Activated CD8-positive, alpha-beta T cell treated with anti-CD3 and anti-CD28 coated beads, Interleukin-2, amount 10 ng/mL, durations not matched to agents 7 days and 5 days (primary cell): Measurements from ENCODE around the gene DPH5. TPM values are rescaled to one million over a fixed set of nuclear protein-coding genes. Genes with fewer than 3 reads are reported as not detected.

Experiments used
- ATAC-seq: fragments of 150-1000 bp; cut with Tn5 transposase; one replicate; pipeline ENCODE4 v1.10.0; 2021; ENCODE audit warnings: moderate library complexity
- CTCF ChIA-PET: fragments of 350-600 bp; sonication (Branson Sonifier 250); formaldehyde crosslinking; loops from one replicate; lab custom pipeline; 2021; ENCODE audit warnings: antibody characterized with exemption; lab: Charles Lee
- POLR2A ChIA-PET: fragments of 350-600 bp; sonication (Branson Sonifier 250); formaldehyde crosslinking; loops from one replicate; lab custom pipeline; 2021; ENCODE audit warnings: antibody characterized with exemption; lab: Charles Lee
- DNase-seq: peaks from one replicate; pipeline ENCODE4 v3.0.0-alpha.2; 2020
- H3K27ac Mint-ChIP-seq: one replicate; pipeline ENCODE4 v1.8.0; 2021; ENCODE audit warnings: mild to moderate bottlenecking, mixed read lengths
- H3K27me3 Mint-ChIP-seq: one replicate; pipeline ENCODE4 v1.8.0; 2021; ENCODE audit warnings: low read depth, mixed read lengths
- H3K36me3 Mint-ChIP-seq: one replicate; pipeline ENCODE4 v1.8.0; 2021; ENCODE audit warnings: low read depth, mixed read lengths
- H3K4me1 Mint-ChIP-seq: one replicate; pipeline ENCODE4 v1.8.0; 2021; ENCODE audit warnings: low read depth, mixed read lengths
- H3K4me3 Mint-ChIP-seq: one replicate; pipeline ENCODE4 v1.8.0; 2021; ENCODE audit warnings: mild to moderate bottlenecking, mixed read lengths
- H3K9me3 Mint-ChIP-seq: one replicate; pipeline ENCODE4 v1.8.0; 2022; ENCODE audit warnings: mixed read lengths; ENCODE audit not compliant: insufficient read depth
- total RNA-seq, 2 experiments: library from RNA; stranded (reverse); gene quantifications; one replicate each; pipeline ENCODE4 v1.2.3, GENCODE V29; 2021

The DPH5 gene
- total RNA-seq, 2 experiments from 2014 or later, result 37.8 to 41.7 TPM

- CTCF ChIA-PET, result interaction anchor here (0.6 to 1.7 kb wide), 2 partner anchors 19 to 233 kb away, joined by 4 to 6 read pairs; no protein-coding TSS in a partner anchor
- H3K4me1 Mint-ChIP-seq, result peaks cover 52% of the 10 kb centered on the region
Measured at GRCh38 chr1:101005183-101005582, 20.4 kb downstream of the DPH5 start.

DNA sequence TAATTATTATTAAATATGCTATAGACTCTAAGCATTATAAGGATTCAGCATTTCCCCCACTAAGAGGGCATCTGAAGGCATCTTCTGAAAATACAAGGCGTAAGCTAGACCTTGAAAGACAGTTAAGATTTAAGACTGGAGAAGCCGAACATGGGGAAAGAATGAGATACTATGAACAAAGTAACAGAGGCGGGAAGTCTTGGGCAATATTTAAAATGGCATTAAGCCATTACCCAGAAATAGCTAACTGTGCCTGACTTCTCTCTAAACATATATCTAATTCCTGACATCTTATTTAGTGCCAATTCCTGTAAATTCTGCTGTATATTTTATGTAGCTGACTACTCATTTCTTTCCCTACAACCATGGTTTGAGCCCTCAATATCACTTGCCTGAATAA lies 20.9 kb downstream of the DPH5 start:
- ChIA-PET CTCF (interaction anchor here (0.6 to 1.7 kb wide), 3 partner anchors 19 to 284 kb away, joined by 4 to 6 read pairs (median 4); no protein-coding TSS in a partner anchor), POLR2A (interaction anchor here (0.7 to 1.9 kb wide), 3 partner anchors 55 to 234 kb away, joined by 4 read pairs; no protein-coding TSS in a partner anchor)
- ATAC-seq (no peak), DNase-seq (no peak)
- H3K27me3 Mint-ChIP-seq, result no peaks in the 10 kb centered on the region
- H3K9me3 Mint-ChIP-seq, result peaks cover 4% of the 10 kb centered on the region
- no peak overlapping the region for H3K27ac Mint-ChIP-seq
- H3K36me3 Mint-ChIP-seq, result peaks cover 59% of the 10 kb centered on the region
- peaks cover 52% of the 10 kb centered on the region for H3K4me1 Mint-ChIP-seq
- no peak overlapping the region for H3K4me3 Mint-ChIP-seq

More at GRCh38 chr1:101005183-101005582, 20.4 kb downstream of the DPH5 start:
- DNase-seq, result no peak
- H3K36me3 Mint-ChIP-seq, result peaks cover 60% of the 10 kb centered on the region
- H3K4me3 Mint-ChIP-seq, result no peak overlapping the region
- peak; percentile 46 for ATAC-seq
- H3K27ac Mint-ChIP-seq, result no peak overlapping the region
- peaks cover 4% of the 10 kb centered on the region for H3K9me3 Mint-ChIP-seq
- H3K27me3 Mint-ChIP-seq, result no peaks in the 10 kb centered on the region
- POLR2A ChIA-PET, result interaction anchor here (0.7 to 1.9 kb wide), 3 partner anchors 56 to 234 kb away, joined by 4 read pairs; no protein-coding TSS in a partner anchor

DNA sequence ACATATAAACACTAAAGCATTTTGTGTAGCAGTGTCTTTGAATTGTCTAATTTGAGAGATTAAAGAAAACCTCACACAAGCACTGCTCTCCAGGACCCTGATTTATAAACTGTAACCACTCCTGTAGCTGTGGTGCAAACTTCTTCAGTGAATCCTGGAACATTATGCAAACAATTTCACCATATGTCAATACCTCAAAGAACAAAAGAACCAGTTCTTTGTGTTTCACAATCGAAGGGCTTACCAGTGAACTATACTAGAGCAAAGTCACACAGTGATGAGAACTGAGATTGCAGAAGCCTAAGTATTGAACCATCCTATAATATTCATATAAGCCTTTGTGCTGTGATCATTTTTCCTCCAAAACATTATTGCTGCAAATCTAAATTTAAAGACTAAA lies 21.5 kb downstream of the DPH5 start:
- H3K36me3 Mint-ChIP-seq, result peaks cover 55% of the 10 kb centered on the region

GRCh38 chr1:101003012-101003650 lies 22.5 kb downstream of the DPH5 start:
- H3K36me3 Mint-ChIP-seq, result peaks cover 52% of the 10 kb centered on the region
- H3K4me3 Mint-ChIP-seq, result no peak overlapping the region
- ATAC-seq, result no peak

More for the DNA sequence above, 21.5 kb downstream of the DPH5 start:
- Mint-ChIP-seq H3K4me1 (peaks cover 52% of the 10 kb centered on the region), H3K4me3 (no peak overlapping the region), H3K9me3 (peaks cover 4% of the 10 kb centered on the region), H3K27ac (no peak overlapping the region), H3K27me3 (no peaks in the 10 kb centered on the region)
- CTCF ChIA-PET, result interaction anchor here (1.0 to 1.7 kb wide), 2 partner anchors 234 to 284 kb away, joined by 4 to 6 read pairs; no protein-coding TSS in a partner anchor
- DNase-seq (no peak), ATAC-seq (peak; percentile 31)
- POLR2A ChIA-PET, result interaction anchor here (1.4 to 1.9 kb wide), 2 partner anchors 232 to 235 kb away, joined by 4 read pairs; no protein-coding TSS in a partner anchor

GRCh38 chr1:101002551-101002950 lies 23.0 kb downstream of the DPH5 start:
- Mint-ChIP-seq H3K27me3 (no peaks in the 10 kb centered on the region), H3K4me3 (no peak overlapping the region), H3K36me3 (peaks cover 52% of the 10 kb centered on the region), H3K9me3 (peaks cover 4% of the 10 kb centered on the region), H3K27ac (no peak overlapping the region), H3K4me1 (peaks cover 46% of the 10 kb centered on the region)
- ATAC-seq, result no peak
- POLR2A ChIA-PET, result no interaction called here
- CTCF ChIA-PET, result no interaction called here
- no peak for DNase-seq

More at GRCh38 chr1:101003012-101003650, 22.5 kb downstream of the DPH5 start:
- DNase-seq, result no peak
- no peak overlapping the region for H3K27ac Mint-ChIP-seq
- H3K4me1 Mint-ChIP-seq, result peaks cover 49% of the 10 kb centered on the region
- peaks cover 4% of the 10 kb centered on the region for H3K9me3 Mint-ChIP-seq
- ChIA-PET CTCF (no interaction called here), POLR2A (interaction anchor here (0.5 kb wide), 1 partner anchor 311 kb away, joined by 3 read pairs; no protein-coding TSS in a partner anchor)
- no peaks in the 10 kb centered on the region for H3K27me3 Mint-ChIP-seq

- CTCF ChIA-PET, result interaction anchor here (1.1 to 1.4 kb wide), 2 partner anchors 9 to 47 kb away, joined by 3 read pairs; no protein-coding TSS in a partner anchor
- H3K4me3 Mint-ChIP-seq, result no peak overlapping the region
- POLR2A ChIA-PET, result interaction anchor here (0.6 kb wide), 1 partner anchor 9 kb away, joined by 4 read pairs; no protein-coding TSS in a partner anchor
Measured at GRCh38 chr1:101000131-101000873, 25.3 kb downstream of the DPH5 start.

DNA sequence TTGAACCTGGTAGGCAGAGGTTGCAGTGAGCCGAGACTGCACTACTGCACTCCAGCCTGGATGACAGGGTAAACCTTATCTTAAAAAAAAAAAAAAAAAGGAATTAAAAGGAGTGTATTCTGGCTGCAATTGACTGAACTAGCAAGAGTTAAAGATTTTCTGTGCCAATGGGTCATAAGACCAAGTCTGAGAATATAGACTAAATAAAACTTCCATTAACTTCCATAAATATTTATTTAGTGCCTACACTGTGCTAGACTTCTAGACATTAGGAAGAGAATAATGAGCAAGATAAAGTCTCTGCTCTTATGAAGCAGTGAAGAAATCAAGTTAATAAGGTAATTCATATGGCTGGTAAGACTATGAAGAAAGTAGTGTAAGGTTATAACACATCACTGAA lies 27.2 kb downstream of the DPH5 start:
- Mint-ChIP-seq H3K27ac (no peak overlapping the region), H3K36me3 (peaks cover 56% of the 10 kb centered on the region)

More at GRCh38 chr1:101000131-101000873, 25.3 kb downstream of the DPH5 start:
- no peak for ATAC-seq
- Mint-ChIP-seq H3K9me3 (no peaks in the 10 kb centered on the region), H3K4me1 (peaks cover 29% of the 10 kb centered on the region), H3K27ac (no peak overlapping the region), H3K36me3 (peaks cover 50% of the 10 kb centered on the region), H3K27me3 (no peaks in the 10 kb centered on the region)
- no peak for DNase-seq

DNA sequence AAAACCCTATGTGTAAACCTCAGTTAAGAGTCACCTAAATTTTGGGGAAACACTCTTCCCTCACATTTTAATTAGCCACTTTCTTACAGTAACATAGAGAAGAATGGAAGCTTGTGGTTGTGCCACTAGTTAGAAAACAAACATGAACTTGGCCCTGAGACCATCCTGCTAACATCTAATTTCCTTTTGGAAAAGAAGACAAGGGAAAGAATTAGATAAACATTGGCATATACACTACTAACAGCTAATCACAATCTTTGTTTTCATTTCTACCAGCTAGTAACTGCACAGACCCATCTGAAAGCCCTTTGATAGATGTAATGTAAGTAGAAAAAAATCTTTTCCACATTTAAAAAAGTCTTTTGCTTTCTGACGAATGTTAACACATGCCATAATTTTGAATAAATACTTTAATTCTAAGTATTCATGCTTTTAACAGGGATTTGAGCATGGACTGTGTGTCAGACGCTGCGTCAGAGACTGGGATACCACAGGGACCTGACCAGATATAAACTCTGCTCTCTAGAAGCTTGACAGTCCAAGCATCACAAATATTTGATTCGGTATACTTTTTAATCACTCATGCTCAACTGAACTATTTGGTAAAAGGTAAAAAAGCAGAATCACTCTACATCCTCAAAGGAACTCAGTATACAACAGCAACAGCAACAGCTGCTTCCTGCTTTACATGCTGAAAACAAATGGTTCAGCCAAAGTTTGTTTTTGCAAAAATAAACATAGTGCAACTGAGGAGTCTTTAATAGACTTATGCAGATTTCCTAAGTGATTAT lies 30.2 kb downstream of the DPH5 start:
- Mint-ChIP-seq H3K4me1 (peaks cover 6% of the 10 kb centered on the region), H3K27me3 (no peaks in the 10 kb centered on the region), H3K9me3 (no peaks in the 10 kb centered on the region), H3K27ac (peak overlapping the region; percentile 3), H3K36me3 (peaks cover 58% of the 10 kb centered on the region), H3K4me3 (no peak overlapping the region)
- no peak for ATAC-seq
- DNase-seq, result no peak
- ChIA-PET CTCF (interaction anchor here (0.9 to 1.5 kb wide), 4 partner anchors 16 to 314 kb away, joined by 3 to 7 read pairs (median 4); no protein-coding TSS in a partner anchor), POLR2A (no interaction called here)

More for the DNA sequence above, 27.2 kb downstream of the DPH5 start:
- DNase-seq, result no peak
- ATAC-seq, result no peak
- ChIA-PET POLR2A (no interaction called here), CTCF (no interaction called here)
- no peaks in the 10 kb centered on the region for H3K9me3 Mint-ChIP-seq
- H3K4me3 Mint-ChIP-seq, result no peak overlapping the region
- peaks cover 20% of the 10 kb centered on the region for H3K4me1 Mint-ChIP-seq
- no peaks in the 10 kb centered on the region for H3K27me3 Mint-ChIP-seq

DNA sequence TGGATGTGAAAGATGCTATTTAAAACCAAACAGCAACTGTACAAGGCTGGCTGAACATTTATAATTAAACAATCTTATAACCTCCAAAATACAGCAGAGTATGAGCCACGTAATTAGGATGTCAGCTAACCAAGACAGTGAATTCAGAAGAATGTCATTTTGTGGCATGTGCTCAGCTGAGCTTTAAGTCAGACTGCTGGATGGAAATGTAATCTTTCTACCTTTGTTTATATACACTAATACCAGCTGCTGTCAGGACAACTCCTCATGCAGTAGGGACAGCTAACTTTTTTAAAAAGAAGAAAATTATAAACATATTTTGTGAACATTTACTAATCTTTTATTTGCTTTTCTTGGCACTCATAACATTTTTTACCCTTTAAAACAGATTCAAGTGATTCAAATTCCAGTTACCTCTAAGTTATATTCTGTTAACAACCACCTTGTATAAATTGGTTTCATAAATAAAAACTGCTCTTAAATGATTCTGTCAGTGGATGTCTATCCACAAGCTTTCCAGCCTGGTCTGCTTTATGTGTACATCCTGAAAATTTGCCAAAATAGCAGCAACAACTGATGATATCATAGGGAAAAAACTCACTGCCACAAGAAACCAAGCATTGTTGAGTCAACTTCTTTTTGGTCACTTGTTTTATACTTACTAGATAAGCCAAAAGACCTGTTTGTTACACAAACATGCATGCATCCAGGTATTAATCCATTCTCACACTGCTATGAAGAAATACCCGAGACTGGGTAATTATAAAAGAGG lies 36.1 kb downstream of the DPH5 start:
- H3K4me3 Mint-ChIP-seq, result no peak overlapping the region
- no peaks in the 10 kb centered on the region for H3K27me3 Mint-ChIP-seq
- DNase-seq (no peak), ATAC-seq (no peak)
- peaks cover 2% of the 10 kb centered on the region for H3K4me1 Mint-ChIP-seq
- ChIA-PET CTCF (interaction anchor here (1.0 to 1.6 kb wide), 3 partner anchors 71 to 320 kb away, joined by 3 to 4 read pairs (median 3); no protein-coding TSS in a partner anchor), POLR2A (no interaction called here)
- peaks cover 57% of the 10 kb centered on the region for H3K36me3 Mint-ChIP-seq
- H3K27ac Mint-ChIP-seq, result no peak overlapping the region
- H3K9me3 Mint-ChIP-seq, result no peaks in the 10 kb centered on the region

GRCh38 chr1:100988121-100988520 lies 37.5 kb downstream of the DPH5 start:
- no peak for DNase-seq
- ChIA-PET CTCF (interaction anchor here (1.3 kb wide), 1 partner anchor 11 kb away, joined by 4 read pairs; no protein-coding TSS in a partner anchor), POLR2A (no interaction called here)
- Mint-ChIP-seq H3K36me3 (peaks cover 67% of the 10 kb centered on the region), H3K9me3 (no peaks in the 10 kb centered on the region), H3K4me3 (no peak overlapping the region), H3K27me3 (no peaks in the 10 kb centered on the region), H3K27ac (no peak overlapping the region), H3K4me1 (peaks cover 11% of the 10 kb centered on the region)
- ATAC-seq, result no peak
